ENCODE data around the gene GAL3ST1.

- TF ChIP-seq CTCF (IDR thresholded peaks at IDR 0.05) (no peak), EZH2 (IDR thresholded peaks at IDR 0.05) (no peak)
These were observed 21.7 kb downstream of the GAL3ST1 start for GRCh38 chr22:30552719-30553118.

Data from neural progenitor cell (in vitro differentiated cells).